K562 (cell line): ENCODE data around the gene ATXN1. TPM values are rescaled to one million over a fixed set of nuclear protein-coding genes. Genes with fewer than 3 reads are reported as not detected.

ENCODE experiments used
- ATAC-seq: fragments of 200-7000 bp; cut with Tn5 transposase; 3 replicates; pipeline ENCODE4 v1.9.1; 2020; ENCODE audit warnings: moderate library complexity
- BruUV-seq: library from RNA; stranded (reverse); fragments of 400-500 nt; replicated peaks from 2 replicates; lab custom pipeline; 2021; lab: Mats Ljungman, UMichigan
- CTCF ChIA-PET: fragments of 300-600 bp; formaldehyde crosslinking; extraction: SDS; loops from one replicate; lab custom pipeline; 2021; ENCODE audit warnings: low intra/inter-chr PET ratio; lab: Yijun Ruan, JAX
- POLR2A ChIA-PET: fragments of 300-600, 350-650 bp; sonication (Branson Sonifier 250); formaldehyde crosslinking; extraction: SDS; loops from one replicate; lab custom pipeline; 2021; ENCODE audit warnings: antibody characterized with exemption, inconsistent platforms; lab: Yijun Ruan, JAX
- DNase-seq, 4 experiments: peaks; one replicate each; pipeline versions ENCODE4 v3.0.0 to v3.0.0-alpha.2; 2011 to 2018; ENCODE audit warnings: low spot score in 3 of 4, mixed read lengths in 3 of 4; ENCODE audit errors: extremely low read depth in 1 of 4
- FAIRE-seq: peaks from 2 replicates; lab custom pipeline; 2011; peaks lifted over from hg19 to GRCh38; lab: Jason Lieb, UNC
- H2AFZ ChIP-seq: 2 replicates; pipeline ENCODE4 v1.6.0; 2011; ENCODE audit warnings: low read depth, low read length, control low read depth, inconsistent platforms
- H3K27ac ChIP-seq: fragments of 200-600 bp; 3 replicates; pipeline ENCODE4 v1.8.0; 2011; ENCODE audit warnings: low read depth, mild to moderate bottlenecking, control low read depth, inconsistent platforms, low read length, moderate library complexity, mixed read lengths; ENCODE audit errors: extremely low read depth
- H3K27me3 ChIP-seq, 2 experiments: fragments of 300-600 bp in 1 of 2; 2 replicates in 1 of 2; 3 replicates in 1 of 2; pipeline versions ENCODE4 v1.6.0 to v1.8.0; 2011; ENCODE audit warnings: inconsistent platforms in 2 of 2, low read length in 2 of 2, mild to moderate bottlenecking in 1 of 2, mixed read lengths in 1 of 2, moderate library complexity in 1 of 2; ENCODE audit not compliant: control insufficient read depth in 2 of 2, insufficient read depth in 2 of 2
- H3K36me3 ChIP-seq: fragments of 300-600 bp; 3 replicates; pipeline ENCODE4 v1.8.0; 2011; ENCODE audit warnings: mild to moderate bottlenecking, low read length, inconsistent platforms; ENCODE audit not compliant: control insufficient read depth, insufficient read depth
- H3K4me1 ChIP-seq, 2 experiments: fragments of 200-600 bp in 1 of 2; replicated peaks in 1 of 2; 2 replicates in 1 of 2; 3 replicates in 1 of 2; pipeline versions ENCODE4 v1.5.1 to v1.8.0; 2011; ENCODE audit warnings: inconsistent platforms in 2 of 2, low read length in 2 of 2, mild to moderate bottlenecking in 1 of 2, mixed read lengths in 1 of 2, moderate library complexity in 1 of 2; ENCODE audit not compliant: control insufficient read depth in 2 of 2, insufficient read depth in 2 of 2
- H3K4me2 ChIP-seq: 2 replicates; pipeline ENCODE4 v1.6.1; 2011; ENCODE audit warnings: low read length, control low read depth, inconsistent platforms, mixed read lengths; ENCODE audit not compliant: insufficient read depth
- H3K4me3 ChIP-seq: fragments of 200-600 bp; sonication (generic), shearing (Covaris generic); 2 replicates; pipeline ENCODE4 v1.5.1; 2016; ENCODE audit warnings: control low read depth, inconsistent platforms
- H3K79me2 ChIP-seq: fragments of 200-600 bp; 3 replicates; pipeline ENCODE4 v1.8.0; 2011; ENCODE audit warnings: low read length, inconsistent platforms; ENCODE audit not compliant: control insufficient read depth, insufficient read depth
- H3K9ac ChIP-seq, 2 experiments: 2 replicates each; pipeline versions ENCODE4 v1.6.0 to v1.6.1; 2011; ENCODE audit warnings: low read depth in 2 of 2, low read length in 2 of 2, control low read depth in 1 of 2, inconsistent platforms in 1 of 2, mild to moderate bottlenecking in 1 of 2, mixed read lengths in 1 of 2; ENCODE audit not compliant: insufficient read depth in 1 of 2
- H3K9me1 ChIP-seq: one replicate; pipeline ENCODE4 v1.6.0; 2011; ENCODE audit warnings: inconsistent platforms, mild to moderate bottlenecking, low read length, moderate library complexity; ENCODE audit not compliant: control insufficient read depth, insufficient read depth
- H3K9me3 ChIP-seq: replicated peaks from 2 replicates; pipeline ENCODE4 v1.5.1; 2011; ENCODE audit warnings: low read depth, low read length, inconsistent platforms; ENCODE audit not compliant: control insufficient read depth, insufficient read depth
- H4K20me1 ChIP-seq: replicated peaks from 2 replicates; pipeline ENCODE4 v1.6.1; 2011; ENCODE audit warnings: low read length, inconsistent platforms, mixed read lengths; ENCODE audit not compliant: control insufficient read depth, insufficient read depth
- ARID2 ChIP-seq: fragments of 450-650 bp; IDR thresholded peaks from 2 replicates; pipeline ENCODE4 v1.6.1; 2017; ENCODE audit warnings: antibody characterized with exemption, mild to moderate bottlenecking
- DNMT1 ChIP-seq: fragments of 450-650 bp; IDR thresholded peaks from 2 replicates; pipeline ENCODE4 v1.6.1; 2016; ENCODE audit warnings: antibody characterized with exemption, mild to moderate bottlenecking
- MAFF ChIP-seq: IDR thresholded peaks from 2 replicates; pipeline ENCODE4 v1.6.1; 2012; ENCODE audit warnings: low read length, improper control_type of control experiment
- MECOM ChIP-seq: fragments of 250-450 bp; sonication (Bioruptor Pico); IDR thresholded peaks from 2 replicates; pipeline ENCODE4 v1.8.0; 2022; ENCODE audit warnings: inconsistent platforms
- MED1 ChIP-seq: sonication (generic); formaldehyde crosslinking; IDR thresholded peaks from 2 replicates; pipeline ENCODE4 v1.8.1; 2023; ENCODE audit warnings: missing genetic modification reagents, borderline replicate concordance
- MXD1 ChIP-seq: fragments of 250-450 bp; sonication (Bioruptor Pico); IDR thresholded peaks from 2 replicates; pipeline ENCODE4 v1.8.0; 2021; ENCODE audit warnings: borderline replicate concordance, mild to moderate bottlenecking, moderate library complexity; ENCODE audit not compliant: poor library complexity, severe bottlenecking
- MYBL2 ChIP-seq, 2 experiments: fragments of 450-650 bp in 1 of 2; sonication (generic) in 1 of 2; formaldehyde crosslinking in 1 of 2; IDR thresholded peaks; 2 replicates each; pipeline versions ENCODE4 v1.6.1 to v1.8.1; 2017 to 2022; ENCODE audit warnings: borderline replicate concordance in 1 of 2, inconsistent platforms in 1 of 2, low read depth in 1 of 2, mild to moderate bottlenecking in 1 of 2, missing genetic modification reagents in 1 of 2, moderate library complexity in 1 of 2
- NONO ChIP-seq, 2 experiments: fragments of 200-400 bp in 1 of 2; fragments of 450-650 bp in 1 of 2; formaldehyde crosslinking in 1 of 2; IDR thresholded peaks; 2 replicates each; pipeline ENCODE4 v1.6.1; 2017; ENCODE audit warnings: low read depth in 2 of 2, mild to moderate bottlenecking in 2 of 2, moderate library complexity in 2 of 2, low read length in 1 of 2
- PHTF2 ChIP-seq: fragments of 250-450 bp; sonication (Bioruptor Pico); IDR thresholded peaks from 2 replicates; pipeline ENCODE4 v1.5.0; 2021; ENCODE audit warnings: mild to moderate bottlenecking
- REST ChIP-seq, 2 experiments: fragments of 450-650 bp; formaldehyde crosslinking in 1 of 2; IDR thresholded peaks; 2 replicates each; pipeline versions ENCODE4 v1.4.0 to v1.6.1; 2014 to 2020; ENCODE audit warnings: mild to moderate bottlenecking in 2 of 2, borderline replicate concordance in 1 of 2, low read depth in 1 of 2
- SMAD1 ChIP-seq: fragments of 150-350 bp; IDR thresholded peaks from 2 replicates; pipeline ENCODE4 v1.6.1; 2014; ENCODE audit warnings: low read length, low read depth; ENCODE audit not compliant: partially characterized antibody
- TEAD1 ChIP-seq, 2 experiments: fragments of 450-650 bp in 1 of 2; sonication (generic) in 1 of 2; formaldehyde crosslinking; IDR thresholded peaks; 2 replicates each; pipeline versions ENCODE4 v1.4.0 to v1.8.0; 2020 to 2022; ENCODE audit warnings: mild to moderate bottlenecking in 2 of 2, missing genetic modification reagents in 1 of 2
- TSC22D4 ChIP-seq: fragments of 450-650 bp; IDR thresholded peaks from 2 replicates; pipeline ENCODE4 v1.6.1; 2016; ENCODE audit warnings: missing genetic modification characterization, missing biosample characterization, control low read depth
- ZNF263 ChIP-seq: sonication (generic); formaldehyde crosslinking; IDR thresholded peaks from 2 replicates; pipeline ENCODE4 v1.8.0; 2022; ENCODE audit warnings: mild to moderate bottlenecking, missing genetic modification reagents, borderline replicate concordance
- ZNF766 ChIP-seq: fragments of 200-800 bp; sonication (Bioruptor generic); conservative IDR thresholded peaks from 2 replicates; pipeline ENCODE4 v1.6.1; 2016; ENCODE audit warnings: missing genetic modification characterization, missing compliant biosample characterization
- WGBS: fragments of 100-300 bp; shearing (Covaris generic); methylation state at CpG from one replicate; pipeline ENCODE4 v1.1.6; 2016; ENCODE audit warnings: low coverage, mixed read lengths; ENCODE audit not compliant: insufficient coverage; ENCODE audit errors: missing lambda C conversion rate; 5-methylcytosine and 5-hydroxymethylcytosine counted together
- in situ Hi-C: fragments of 300-500 bp; cut with MboI; formaldehyde crosslinking; loops from 4 replicates; pipeline ENCODE4 v1.15.0; 2018; ENCODE audit warnings: inconsistent platforms, mixed read lengths
- intact Hi-C: fragments of 100-400 bp; cut with micrococcal nuclease; formaldehyde crosslinking; loops from 2 replicates; pipeline ENCODE4 v1.14.2; 2022
- polyA plus RNA-seq, 8 experiments: library from polyadenylated mRNA; depleted of rRNA in 4 of 8; stranded (reverse) in 5 of 8; unstranded in 3 of 8; fragments of >200 nt; fragmentation: Nextera tagmentation in 2 of 8; fragmentation: Illumina TruSeq in 1 of 8; extraction: Ambion mirVana in 2 of 8; extraction: Trizol in 1 of 8; gene quantifications; 2 replicates each; pipeline versions ENCODE4 v1.2.1 to v1.2.3, GENCODE V29; 2011 to 2014; ENCODE audit warnings: inconsistent platforms in 1 of 8, missing spikeins in 1 of 8
- total RNA-seq, 7 experiments: library from RNA; depleted of rRNA in 6 of 7; stranded (reverse); fragments of >200 nt in 6 of 7; fragmentation: Illumina TruSeq in 2 of 7; extraction: Trizol in 2 of 7; gene quantifications; 2 replicates each; pipeline versions ENCODE4 v1.2.1 to v1.2.3, GENCODE V29; 2011 to 2021; ENCODE audit warnings: low replicate concordance in 1 of 7

ATXN1 gene
- total and polyA plus RNA-seq, 9 of the 15 experiments (the other 6 are each of a cell fraction or from before 2014, with no cell fraction given): under 0.01 to 1.2 (median 0.58) TPM

- Histone ChIP-seq H4K20me1 (no peaks in the 10 kb centered on the region), H3K9me1 (no peaks in the 10 kb centered on the region), H3K27me3 (peaks cover 37 to 49% of the 10 kb centered on the region in 2 experiments), H3K9ac (no peak overlapping the region), H3K79me2 (no peaks in the 10 kb centered on the region), H3K36me3 (no peaks in the 10 kb centered on the region), H3K4me2 (no peak overlapping the region), H3K4me3 (no peak overlapping the region), H2AFZ (no peak overlapping the region), H3K27ac (no peak overlapping the region), H3K9me3 (no peaks in the 10 kb centered on the region), H3K4me1 (no peaks in the 10 kb centered on the region)
- DNase-seq: no peak
- POLR2A ChIA-PET: interaction anchor here (1.8 kb wide), 1 partner anchor 12 kb away, joined by 5 read pairs; no protein-coding TSS in a partner anchor
- 4% methylated on average over 3 of the region's 3 CpGs for WGBS
- FAIRE-seq: no peak
- BruUV-seq: no TSS peak
- CTCF ChIA-PET: no interaction called here
- intact Hi-C loops: no loop called here
- in situ Hi-C loops: no loop called here
- no peak for ATAC-seq
- TF ChIP-seq MECOM (no peak), MXD1 (no peak), SMAD1 (no peak), NONO (IDR thresholded peaks at IDR 0.05; ENCODE audit: low read depth in 2 of 2, low read length in 1 of 2) (no peak), REST (IDR thresholded peaks at IDR 0.05; ENCODE audit: borderline replicate concordance) (no peak), REST (CRISPR knock-in tag; IDR thresholded peaks at IDR 0.05; ENCODE audit: low read depth) (no peak), DNMT1 (no peak), TEAD1 (CRISPR knock-in tag; IDR thresholded peaks at IDR 0.05) (no peak), ARID2 (no peak), ZNF766 (CRISPR knock-in tag) (no peak), TSC22D4 (tag) (no peak), MYBL2 (IDR thresholded peaks at IDR 0.05; ENCODE audit: low read depth) (no peak), MYBL2 (CRISPR knock-in tag; IDR thresholded peaks at IDR 0.05; ENCODE audit: borderline replicate concordance) (no peak), MAFF (no peak), ZNF263 (CRISPR knock-in tag) (no peak), MED1 (CRISPR knock-in tag) (no peak), PHTF2 (CRISPR knock-in tag) (no peak)
Measured at GRCh38 chr6:16367571-16367970, 393.7 kb downstream of the ATXN1 start.
